GM12873 (cell line): ENCODE data around the gene TP53I13.

Source experiments
- TF ChIP-seq, protein P1 (sequence below): IDR thresholded peaks from 2 replicates; pipeline ENCODE4 v1.5.1; 2012; ENCODE audit warnings: low read depth, mild to moderate bottlenecking, moderate library complexity, low read length, control low read depth; ENCODE audit not compliant: insufficient read depth; ENCODE audit errors: missing control alignments

TP53I13 gene

DNA sequence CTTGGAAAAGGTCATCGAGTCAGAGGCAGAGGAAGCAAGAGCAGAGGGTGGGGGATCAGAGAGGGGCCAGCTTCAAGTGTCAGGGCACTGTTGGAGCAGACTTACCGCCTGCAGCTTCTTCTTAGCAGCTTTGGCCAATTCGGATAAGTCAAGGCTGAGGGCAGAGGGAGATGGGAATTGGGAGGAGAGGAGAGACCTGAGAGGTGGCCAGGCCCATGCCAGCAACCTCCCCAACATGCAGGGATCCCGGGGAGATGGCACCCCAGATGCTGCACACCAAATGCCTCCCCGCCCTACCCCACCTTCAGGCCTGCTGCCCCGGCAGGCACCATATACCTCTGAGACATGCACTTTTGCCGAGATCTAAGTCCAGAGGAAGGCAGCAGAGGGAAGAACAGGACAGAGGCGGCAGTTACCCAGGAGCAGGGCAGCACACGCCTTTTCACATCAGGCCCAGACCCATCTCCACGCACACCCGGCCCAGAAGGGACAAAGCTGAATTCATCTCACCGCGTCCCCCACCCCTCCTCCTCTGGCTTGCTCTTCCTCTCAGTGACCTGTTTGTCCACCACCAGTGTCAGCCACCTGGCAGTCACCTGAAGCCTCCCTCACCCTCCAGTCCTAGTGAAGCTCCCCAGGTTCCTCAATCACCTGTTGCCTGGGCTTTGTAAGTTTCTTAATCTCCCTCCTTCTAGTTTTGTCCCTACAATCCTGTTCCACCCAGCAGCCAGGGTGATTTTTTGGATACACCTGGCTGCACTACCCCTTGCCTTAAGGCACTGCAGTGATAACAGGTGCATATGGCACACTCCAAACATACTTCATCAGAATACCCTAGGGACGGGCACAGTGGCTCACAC, 10.4 kb downstream of the TP53I13 start:
- TF ChIP-seq, protein P1, sequence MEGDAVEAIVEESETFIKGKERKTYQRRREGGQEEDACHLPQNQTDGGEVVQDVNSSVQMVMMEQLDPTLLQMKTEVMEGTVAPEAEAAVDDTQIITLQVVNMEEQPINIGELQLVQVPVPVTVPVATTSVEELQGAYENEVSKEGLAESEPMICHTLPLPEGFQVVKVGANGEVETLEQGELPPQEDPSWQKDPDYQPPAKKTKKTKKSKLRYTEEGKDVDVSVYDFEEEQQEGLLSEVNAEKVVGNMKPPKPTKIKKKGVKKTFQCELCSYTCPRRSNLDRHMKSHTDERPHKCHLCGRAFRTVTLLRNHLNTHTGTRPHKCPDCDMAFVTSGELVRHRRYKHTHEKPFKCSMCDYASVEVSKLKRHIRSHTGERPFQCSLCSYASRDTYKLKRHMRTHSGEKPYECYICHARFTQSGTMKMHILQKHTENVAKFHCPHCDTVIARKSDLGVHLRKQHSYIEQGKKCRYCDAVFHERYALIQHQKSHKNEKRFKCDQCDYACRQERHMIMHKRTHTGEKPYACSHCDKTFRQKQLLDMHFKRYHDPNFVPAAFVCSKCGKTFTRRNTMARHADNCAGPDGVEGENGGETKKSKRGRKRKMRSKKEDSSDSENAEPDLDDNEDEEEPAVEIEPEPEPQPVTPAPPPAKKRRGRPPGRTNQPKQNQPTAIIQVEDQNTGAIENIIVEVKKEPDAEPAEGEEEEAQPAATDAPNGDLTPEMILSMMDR, result no peak

DNA sequence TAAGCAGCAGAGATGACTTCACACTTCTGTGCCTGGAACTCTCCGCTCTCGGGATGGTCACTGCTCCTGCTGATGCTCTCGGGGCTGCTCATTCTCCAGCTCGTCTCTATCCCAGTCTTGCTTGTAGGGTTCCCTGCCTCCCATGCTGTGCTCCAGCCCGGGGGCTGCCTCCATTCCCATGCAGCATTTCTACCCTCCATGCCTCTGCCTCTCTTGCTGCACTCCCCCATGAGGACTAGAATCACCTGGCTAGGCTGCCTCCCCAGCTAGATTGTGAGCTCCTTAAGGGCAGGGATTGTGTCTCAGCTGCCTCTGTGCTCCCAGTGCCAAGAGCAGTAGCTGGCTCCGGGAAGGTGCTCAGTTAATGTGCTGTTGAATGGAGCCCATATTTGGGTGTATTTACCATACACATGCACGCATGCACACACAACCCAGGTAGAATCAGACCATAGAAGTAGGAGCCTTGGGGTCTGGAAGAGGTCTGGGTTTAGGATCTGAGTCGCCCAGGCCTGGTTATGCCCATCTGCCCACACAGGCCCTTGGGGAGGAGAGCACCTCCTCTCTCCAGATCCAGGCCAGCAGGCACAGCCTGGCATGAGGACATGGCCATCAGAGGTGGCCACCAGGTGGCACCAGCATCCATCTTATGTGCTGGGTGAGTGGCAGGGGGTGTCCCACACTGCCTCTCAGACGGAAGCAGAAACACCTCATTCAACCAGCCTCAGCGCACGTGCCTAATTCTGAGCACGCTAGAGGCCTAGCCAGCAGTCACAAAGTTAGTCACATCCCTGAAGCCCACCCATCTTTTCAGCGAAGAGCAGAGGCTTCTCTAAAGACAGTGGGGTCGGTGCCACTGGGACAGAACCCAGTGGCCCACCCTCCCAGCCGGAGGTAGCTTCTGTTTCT, 11.6 kb downstream of the TP53I13 start:
- TF ChIP-seq, protein P1, result peak; percentile 93

DNA sequence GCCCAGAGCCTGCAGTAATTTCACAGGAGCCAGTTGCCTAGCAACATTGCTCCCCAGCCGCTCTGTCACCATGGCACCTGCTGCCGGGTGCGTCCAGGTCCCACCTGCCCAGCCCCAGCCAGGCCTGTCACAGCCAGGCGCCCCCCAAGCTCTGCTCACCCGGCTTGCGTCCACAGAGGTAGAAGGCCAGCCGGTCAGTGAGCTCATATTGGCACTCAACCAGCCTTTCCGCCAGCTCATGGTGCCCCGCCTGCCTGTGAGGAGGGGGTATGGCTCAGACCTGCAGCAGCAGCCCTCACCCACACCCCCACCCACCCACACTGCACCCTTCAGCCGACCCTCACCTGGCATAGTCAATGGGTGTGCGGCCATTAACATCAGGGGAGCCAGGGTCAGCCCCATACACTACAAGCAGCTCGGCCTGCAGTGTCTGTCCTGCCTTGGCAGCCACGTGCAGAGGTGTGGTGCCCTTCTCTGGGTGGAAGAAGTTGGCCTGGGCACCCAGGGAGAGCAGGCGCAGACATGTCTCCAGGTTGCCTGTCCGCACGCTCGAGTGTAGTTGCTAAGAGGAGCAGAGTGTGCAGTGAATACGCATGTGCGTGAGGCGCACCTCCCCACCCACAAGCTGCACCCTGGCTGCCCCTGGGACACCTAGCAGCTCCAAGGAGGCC, 13.2 kb downstream of the TP53I13 start:
- TF ChIP-seq, protein P1, result no peak

DNA sequence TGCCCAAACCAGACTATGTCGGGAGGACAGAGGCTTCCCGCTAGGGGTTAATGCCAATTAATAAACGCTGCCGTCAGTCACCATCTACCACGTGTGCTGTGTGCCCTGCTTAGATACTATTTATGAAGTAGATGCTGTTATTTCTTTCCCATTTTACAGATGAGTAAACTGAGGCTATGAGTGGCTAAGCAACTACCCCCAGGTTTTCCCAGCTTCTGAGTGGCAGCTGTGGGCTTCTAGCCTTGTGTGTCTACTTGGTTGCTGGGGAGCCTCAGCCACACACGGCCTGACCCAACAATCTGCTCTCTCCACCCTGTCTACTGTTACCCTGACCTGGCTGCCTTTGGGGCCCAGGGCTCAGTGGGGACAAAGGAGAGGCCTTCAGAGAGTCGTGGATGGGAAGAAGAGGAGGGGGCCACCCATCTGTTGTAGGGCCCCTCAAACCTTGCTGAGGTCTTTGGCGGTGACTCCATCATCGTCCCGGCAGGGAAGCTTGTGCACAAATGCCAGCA, 13.8 kb downstream of the TP53I13 start:
- TF ChIP-seq, protein P1, result no peak

DNA sequence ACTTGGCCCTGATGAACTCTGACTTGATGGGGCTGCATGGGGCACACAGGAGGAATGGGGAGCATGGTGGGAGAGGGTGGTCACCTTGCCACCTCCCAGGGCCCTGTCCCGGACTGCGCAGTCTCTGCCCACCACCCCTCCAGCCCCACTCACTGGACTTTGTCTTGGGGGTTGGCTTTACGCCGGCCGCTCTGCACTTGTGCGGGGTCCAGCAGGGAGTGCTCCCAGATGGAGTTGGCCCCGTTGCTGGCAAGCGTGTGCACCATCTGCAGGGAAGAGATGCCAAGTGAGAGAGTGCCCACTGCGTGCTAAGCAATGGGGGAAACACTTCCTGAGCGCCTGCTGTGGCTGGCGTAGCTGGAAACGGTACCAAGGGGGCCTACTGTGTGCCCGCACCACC, 14.3 kb downstream of the TP53I13 start:
- TF ChIP-seq, protein P1, result no peak

DNA sequence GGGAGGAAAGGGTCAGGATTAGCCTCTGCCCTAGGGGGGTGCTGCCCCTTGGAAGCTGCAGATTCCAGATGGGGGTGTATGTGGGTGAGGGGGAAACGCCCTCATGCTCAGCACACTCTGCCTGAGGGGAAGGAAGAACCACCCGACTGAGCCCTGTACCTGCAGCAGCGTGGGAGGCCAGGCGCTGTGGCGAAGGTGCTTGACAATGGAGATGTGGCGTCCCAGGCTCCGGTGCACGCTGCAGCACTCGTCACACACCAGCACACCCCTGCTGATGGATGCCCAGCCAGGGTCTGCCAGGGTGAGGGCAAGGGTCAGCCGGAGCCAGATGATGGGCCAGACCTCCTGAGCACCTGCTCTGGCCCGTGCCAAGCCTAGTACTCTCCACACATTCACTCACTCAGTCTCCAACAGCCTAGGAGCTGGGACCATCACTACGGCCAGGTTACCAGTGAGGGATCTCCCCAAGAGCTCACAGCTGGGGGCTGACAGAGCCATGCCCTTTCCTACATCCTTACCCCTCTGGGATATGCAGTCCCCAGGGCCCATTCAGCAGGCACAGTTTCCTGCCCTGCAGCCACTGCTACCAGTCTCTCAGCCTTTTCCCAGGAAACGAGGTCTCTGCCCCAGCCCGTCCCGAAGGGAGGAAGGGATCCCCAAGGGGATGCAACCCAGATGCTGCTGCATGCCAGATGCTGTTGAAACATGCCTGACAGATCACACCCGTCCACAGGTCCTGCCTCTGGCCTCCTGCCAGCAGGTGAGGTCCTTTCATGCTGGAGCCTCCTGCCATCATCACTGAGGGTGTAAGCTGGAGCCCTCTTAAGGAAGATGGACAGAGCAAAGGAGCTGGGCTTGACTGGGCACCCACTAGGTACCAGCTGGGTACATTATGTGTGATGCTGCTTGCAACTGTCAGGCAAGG, 15.1 kb downstream of the TP53I13 start:
- TF ChIP-seq, protein P1, result no peak
